ENCODE data around the gene GNAT3. TPM values are rescaled to one million over a fixed set of nuclear protein-coding genes. Genes with fewer than 3 reads are reported as not detected.

Gene GNAT3
- total RNA-seq, 1 donor from 2014 or later: not detected

DNA sequence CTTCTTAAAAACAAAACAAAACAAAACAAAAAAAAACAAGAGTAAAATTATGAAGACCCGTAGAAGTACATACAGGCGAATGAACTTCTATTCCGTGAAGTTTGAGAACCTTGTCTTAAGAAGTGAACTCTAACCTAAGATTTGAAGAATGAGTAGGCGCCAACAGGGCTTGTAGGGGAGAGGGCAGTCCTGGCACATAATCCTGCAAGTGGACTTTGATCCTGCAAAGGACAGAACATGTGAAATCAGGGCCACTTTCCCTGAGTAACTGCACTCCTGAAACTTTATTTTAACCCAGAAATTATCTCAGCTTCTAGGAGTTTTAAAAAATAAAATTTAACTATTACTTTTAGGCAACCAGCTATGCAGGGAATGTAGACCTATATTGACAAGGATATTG, 62.0 kb downstream of the GNAT3 start:
- Mint-ChIP-seq H3K36me3 (ENCODE audit: low read depth) (no peaks in the 10 kb centered on the region), H3K9me3 (no peaks in the 10 kb centered on the region), H3K4me3 (no peak overlapping the region), H3K27me3 (ENCODE audit: insufficient read depth) (no peaks in the 10 kb centered on the region), H3K4me1 (ENCODE audit: low read depth) (no peaks in the 10 kb centered on the region), H3K27ac (no peak overlapping the region)
- intact Hi-C loops (cut with micrococcal nuclease): loop anchor here (10.0 kb wide), 1 partner anchor 355 kb away; no protein-coding TSS in a partner anchor
- DNase-seq (ENCODE audit: low spot score): no peak

DNA sequence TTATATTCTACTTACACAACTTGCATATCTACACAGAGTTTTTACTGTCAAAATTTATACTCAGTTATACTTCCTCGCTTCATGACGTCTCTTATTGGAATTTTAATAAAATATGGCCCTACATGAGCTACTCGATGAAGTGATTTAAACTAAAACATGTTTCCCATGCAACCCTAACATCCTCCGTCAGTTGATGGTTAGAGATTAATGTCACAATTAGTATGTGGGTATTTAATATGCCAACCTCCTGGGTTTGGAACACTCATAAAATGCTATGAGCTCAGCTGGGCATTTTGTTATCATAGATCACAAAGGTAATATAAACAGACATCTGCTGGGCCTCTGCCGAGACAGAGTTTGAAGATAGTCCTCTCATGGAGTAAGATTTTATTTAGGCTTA, 66.5 kb downstream of the GNAT3 start:
- no peaks in the 10 kb centered on the region for H3K27me3 Mint-ChIP-seq (ENCODE audit: insufficient read depth)
- H3K36me3 Mint-ChIP-seq (ENCODE audit: low read depth): no peaks in the 10 kb centered on the region
- no peak overlapping the region for H3K27ac Mint-ChIP-seq
- intact Hi-C loops (cut with micrococcal nuclease): no loop called here
- H3K9me3 Mint-ChIP-seq: no peaks in the 10 kb centered on the region
- no peak for DNase-seq (ENCODE audit: low spot score)
- no peaks in the 10 kb centered on the region for H3K4me1 Mint-ChIP-seq (ENCODE audit: low read depth)
- no peak overlapping the region for H3K4me3 Mint-ChIP-seq

DNA sequence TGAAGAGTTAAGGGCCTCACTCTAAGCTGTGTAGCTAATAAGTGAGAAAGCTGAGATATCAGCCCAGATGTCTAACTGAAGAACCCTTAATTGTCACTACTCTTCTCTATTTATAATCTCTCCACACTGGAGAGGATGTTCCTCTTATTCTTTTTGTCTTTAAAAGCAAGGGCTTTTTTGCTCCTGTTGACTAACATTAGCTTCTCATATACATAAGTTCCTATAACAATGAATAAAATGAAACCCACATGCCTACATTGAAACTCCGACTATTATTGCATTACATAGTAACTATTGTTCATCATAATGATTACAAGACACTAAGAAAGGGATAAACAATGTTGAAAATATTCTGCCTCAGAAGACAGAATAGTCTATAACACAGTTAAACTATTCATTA, 67.1 kb downstream of the GNAT3 start:
- Mint-ChIP-seq H3K27me3 (ENCODE audit: insufficient read depth) (no peaks in the 10 kb centered on the region), H3K9me3 (no peaks in the 10 kb centered on the region), H3K36me3 (ENCODE audit: low read depth) (no peaks in the 10 kb centered on the region), H3K4me3 (no peak overlapping the region), H3K4me1 (ENCODE audit: low read depth) (no peaks in the 10 kb centered on the region), H3K27ac (no peak overlapping the region)
- intact Hi-C loops (cut with micrococcal nuclease): no loop called here
- DNase-seq (ENCODE audit: low spot score): no peak

DNA sequence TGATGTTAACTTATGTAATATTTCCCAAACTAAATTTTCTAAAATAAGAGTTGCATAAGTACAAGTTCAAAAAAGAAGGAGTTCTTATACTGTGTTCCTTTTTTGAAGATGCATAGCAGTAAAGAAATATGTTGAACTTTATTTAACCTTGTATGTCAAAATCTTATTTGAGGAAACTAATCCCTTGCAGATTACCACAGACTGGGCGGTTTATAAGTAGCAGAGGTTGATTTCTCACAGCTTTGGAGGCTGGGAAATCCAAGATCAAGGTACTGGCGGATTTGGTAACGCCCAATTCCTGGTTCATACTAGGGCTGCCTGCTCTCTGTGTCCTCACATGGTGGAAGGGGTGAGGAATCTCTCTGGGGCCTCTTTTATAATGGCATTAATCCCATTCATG, 68.5 kb downstream of the GNAT3 start:
- Mint-ChIP-seq H3K4me1 (ENCODE audit: low read depth) (no peaks in the 10 kb centered on the region), H3K27me3 (ENCODE audit: insufficient read depth) (no peaks in the 10 kb centered on the region), H3K27ac (no peak overlapping the region), H3K9me3 (no peaks in the 10 kb centered on the region), H3K36me3 (ENCODE audit: low read depth) (no peaks in the 10 kb centered on the region), H3K4me3 (no peak overlapping the region)
- no peak for DNase-seq (ENCODE audit: low spot score)
- intact Hi-C loops (cut with micrococcal nuclease): no loop called here

DNA sequence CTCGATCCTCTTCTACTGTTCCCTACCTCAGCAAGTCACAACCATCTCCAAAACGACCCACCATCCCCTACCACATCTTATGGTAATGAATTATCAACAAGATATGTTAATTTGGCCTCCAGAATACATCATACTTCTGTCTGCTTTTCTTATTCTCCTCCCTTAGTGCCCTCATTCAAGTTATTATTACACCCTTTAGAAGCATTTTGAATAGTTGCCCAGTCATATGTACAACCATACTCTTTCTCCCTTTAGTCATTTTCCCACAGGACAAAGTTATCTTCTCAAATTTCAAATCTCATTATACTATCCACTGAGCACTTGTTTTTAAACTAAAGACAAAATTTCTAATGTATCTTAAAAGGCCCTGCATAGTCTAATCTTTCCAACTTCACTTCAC, 71.0 kb downstream of the GNAT3 start:
- Mint-ChIP-seq H3K27me3 (ENCODE audit: insufficient read depth) (no peaks in the 10 kb centered on the region), H3K27ac (no peak overlapping the region), H3K4me3 (no peak overlapping the region), H3K36me3 (ENCODE audit: low read depth) (no peaks in the 10 kb centered on the region), H3K9me3 (no peaks in the 10 kb centered on the region), H3K4me1 (ENCODE audit: low read depth) (no peaks in the 10 kb centered on the region)
- intact Hi-C loops (cut with micrococcal nuclease): no loop called here
- no peak for DNase-seq (ENCODE audit: low spot score)

DNA sequence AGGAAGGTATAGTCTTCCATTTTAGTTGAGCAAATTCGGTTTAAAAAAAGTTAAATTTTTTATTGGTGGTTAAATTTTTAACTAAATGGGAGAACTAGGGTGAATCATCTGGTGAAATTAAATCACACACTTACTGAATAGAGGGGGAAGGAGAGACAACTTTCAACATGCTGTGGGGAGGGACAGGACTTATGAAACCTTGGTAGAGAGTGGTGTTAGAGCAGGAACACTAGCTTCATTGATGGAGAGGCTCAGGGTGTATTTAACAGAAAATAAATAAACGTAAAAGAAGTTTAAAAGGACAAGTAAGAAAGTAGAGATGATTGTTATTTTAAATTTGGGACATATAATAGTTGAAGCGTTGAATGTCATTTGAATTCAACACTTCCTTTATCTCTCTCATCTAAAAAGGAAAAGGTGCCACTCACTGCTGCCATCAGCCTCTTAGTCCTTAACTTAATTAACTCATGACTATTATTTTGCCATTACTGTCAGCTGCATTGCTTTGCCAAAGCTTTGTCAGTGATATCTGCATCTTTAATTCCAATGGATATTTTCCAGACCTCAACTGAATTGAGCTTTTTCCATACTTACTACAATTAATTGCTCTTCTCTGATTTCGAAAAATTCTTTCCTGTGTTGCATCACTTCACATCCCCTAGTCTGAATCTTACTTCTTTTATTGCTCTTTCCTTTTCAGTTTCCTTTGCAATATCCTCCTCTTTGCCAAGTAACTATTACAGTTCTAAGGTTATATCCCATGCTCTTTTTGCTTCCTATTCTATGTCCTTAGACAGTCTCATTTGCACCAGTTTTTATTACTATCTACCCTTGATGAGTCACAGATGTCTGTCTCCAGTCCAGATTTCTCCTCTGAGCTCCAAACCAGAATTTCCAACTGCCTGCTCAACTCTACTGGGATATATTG, 71.7 kb downstream of the GNAT3 start:
- no peak overlapping the region for H3K4me3 Mint-ChIP-seq
- H3K4me1 Mint-ChIP-seq (ENCODE audit: low read depth): no peaks in the 10 kb centered on the region
- no peak for DNase-seq (ENCODE audit: low spot score)
- H3K27me3 Mint-ChIP-seq (ENCODE audit: insufficient read depth): no peaks in the 10 kb centered on the region
- no peaks in the 10 kb centered on the region for H3K9me3 Mint-ChIP-seq
- no peaks in the 10 kb centered on the region for H3K36me3 Mint-ChIP-seq (ENCODE audit: low read depth)
- intact Hi-C loops (cut with micrococcal nuclease): no loop called here
- H3K27ac Mint-ChIP-seq: no peak overlapping the region

DNA sequence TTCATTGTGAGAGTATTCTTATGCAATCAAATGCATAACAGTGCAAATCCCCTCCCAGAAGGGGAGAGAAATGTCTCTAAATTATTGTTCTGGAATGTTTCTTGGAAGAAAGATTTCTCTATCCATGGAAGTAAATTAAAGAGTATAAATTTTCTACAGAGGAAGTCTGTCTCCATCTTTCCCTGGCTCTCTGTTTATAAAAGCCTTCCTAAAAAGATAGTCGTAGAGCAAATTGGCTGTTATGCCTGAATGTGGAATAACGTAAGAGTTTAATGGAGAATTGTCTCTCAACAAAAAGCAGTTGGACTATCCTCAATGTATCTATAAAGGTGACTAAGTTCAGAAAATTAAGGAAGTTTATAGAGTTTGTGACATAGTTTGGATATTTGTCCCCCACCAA, 76.3 kb downstream of the GNAT3 start:
- no peaks in the 10 kb centered on the region for H3K36me3 Mint-ChIP-seq (ENCODE audit: low read depth)
- no peak for DNase-seq (ENCODE audit: low spot score)
- intact Hi-C loops (cut with micrococcal nuclease): no loop called here
- no peaks in the 10 kb centered on the region for H3K9me3 Mint-ChIP-seq
- H3K4me1 Mint-ChIP-seq (ENCODE audit: low read depth): no peaks in the 10 kb centered on the region
- no peaks in the 10 kb centered on the region for H3K27me3 Mint-ChIP-seq (ENCODE audit: insufficient read depth)
- H3K27ac Mint-ChIP-seq: no peak overlapping the region
- H3K4me3 Mint-ChIP-seq: no peak overlapping the region

DNA sequence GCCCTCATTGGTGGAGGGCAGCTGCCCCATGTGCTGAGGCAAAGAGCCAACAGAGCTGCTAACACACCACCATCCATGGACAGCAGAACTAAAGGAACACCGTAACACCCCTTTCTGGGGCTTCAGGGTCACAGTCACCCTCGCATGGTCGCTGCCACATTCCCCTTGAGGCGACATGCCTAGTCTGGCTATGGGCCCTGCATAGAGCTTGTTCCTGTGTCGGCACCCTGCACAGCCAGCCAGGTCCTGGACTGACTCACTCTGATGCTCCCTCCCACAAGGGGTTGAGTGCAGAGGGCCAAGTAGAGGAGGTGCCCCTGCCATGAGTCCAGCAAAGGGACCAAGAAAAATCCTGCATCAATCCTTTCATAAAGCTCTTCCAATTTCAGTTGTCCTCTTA, 77.8 kb downstream of the GNAT3 start:
- intact Hi-C loops (cut with micrococcal nuclease): no loop called here
- Mint-ChIP-seq H3K36me3 (ENCODE audit: low read depth) (no peaks in the 10 kb centered on the region), H3K4me1 (ENCODE audit: low read depth) (no peaks in the 10 kb centered on the region), H3K27me3 (ENCODE audit: insufficient read depth) (no peaks in the 10 kb centered on the region), H3K27ac (no peak overlapping the region), H3K9me3 (no peaks in the 10 kb centered on the region), H3K4me3 (no peak overlapping the region)
- no peak for DNase-seq (ENCODE audit: low spot score)

DNA sequence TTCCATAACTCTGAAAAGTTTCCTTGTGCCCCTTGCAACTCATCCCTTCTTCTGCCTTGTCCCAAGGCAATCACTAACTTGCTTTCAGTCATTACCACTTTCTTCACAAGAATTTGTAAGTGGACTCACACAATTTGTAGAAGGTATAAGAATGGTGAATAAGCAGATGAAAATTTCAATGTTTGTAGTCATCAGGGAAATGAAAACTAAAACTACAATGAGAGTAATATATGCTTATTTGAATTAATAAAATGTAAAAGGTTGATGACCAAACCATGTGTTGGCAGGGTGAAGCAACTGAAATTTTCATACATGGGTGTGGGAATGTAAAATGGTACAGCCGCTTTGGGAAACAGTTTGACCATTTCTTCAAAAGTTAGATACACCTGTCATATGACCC, 79.7 kb downstream of the GNAT3 start:
- H3K36me3 Mint-ChIP-seq (ENCODE audit: low read depth): no peaks in the 10 kb centered on the region
- no peaks in the 10 kb centered on the region for H3K27me3 Mint-ChIP-seq (ENCODE audit: insufficient read depth)
- H3K4me3 Mint-ChIP-seq: no peak overlapping the region
- no peak for DNase-seq (ENCODE audit: low spot score)
- H3K27ac Mint-ChIP-seq: no peak overlapping the region
- intact Hi-C loops (cut with micrococcal nuclease): no loop called here
- H3K9me3 Mint-ChIP-seq: no peaks in the 10 kb centered on the region
- H3K4me1 Mint-ChIP-seq (ENCODE audit: low read depth): no peaks in the 10 kb centered on the region

DNA sequence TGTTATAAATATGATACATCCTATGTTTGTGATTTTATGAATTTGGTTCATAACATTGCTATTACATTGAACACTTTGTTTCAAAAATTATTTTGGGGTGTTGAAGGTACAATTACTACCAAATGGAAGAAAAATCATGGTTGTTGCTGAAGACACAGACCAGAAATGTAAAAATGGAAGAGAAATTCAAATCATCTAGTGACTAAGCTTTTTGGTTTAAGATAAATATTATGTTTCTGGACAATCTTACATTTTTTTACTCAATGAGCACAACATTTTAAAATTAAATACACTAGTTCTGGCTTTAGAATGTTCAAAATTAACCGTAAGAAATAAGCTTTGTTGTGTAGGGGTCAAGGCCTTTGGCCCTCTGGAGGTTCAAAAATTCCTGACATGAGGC, 82.7 kb downstream of the GNAT3 start:
- DNase-seq (ENCODE audit: low spot score): no peak
- H3K9me3 Mint-ChIP-seq: no peaks in the 10 kb centered on the region
- no peaks in the 10 kb centered on the region for H3K36me3 Mint-ChIP-seq (ENCODE audit: low read depth)
- no peaks in the 10 kb centered on the region for H3K27me3 Mint-ChIP-seq (ENCODE audit: insufficient read depth)
- no peak overlapping the region for H3K4me3 Mint-ChIP-seq
- no peak overlapping the region for H3K27ac Mint-ChIP-seq
- no peaks in the 10 kb centered on the region for H3K4me1 Mint-ChIP-seq (ENCODE audit: low read depth)
- intact Hi-C loops (cut with micrococcal nuclease): no loop called here

DNA sequence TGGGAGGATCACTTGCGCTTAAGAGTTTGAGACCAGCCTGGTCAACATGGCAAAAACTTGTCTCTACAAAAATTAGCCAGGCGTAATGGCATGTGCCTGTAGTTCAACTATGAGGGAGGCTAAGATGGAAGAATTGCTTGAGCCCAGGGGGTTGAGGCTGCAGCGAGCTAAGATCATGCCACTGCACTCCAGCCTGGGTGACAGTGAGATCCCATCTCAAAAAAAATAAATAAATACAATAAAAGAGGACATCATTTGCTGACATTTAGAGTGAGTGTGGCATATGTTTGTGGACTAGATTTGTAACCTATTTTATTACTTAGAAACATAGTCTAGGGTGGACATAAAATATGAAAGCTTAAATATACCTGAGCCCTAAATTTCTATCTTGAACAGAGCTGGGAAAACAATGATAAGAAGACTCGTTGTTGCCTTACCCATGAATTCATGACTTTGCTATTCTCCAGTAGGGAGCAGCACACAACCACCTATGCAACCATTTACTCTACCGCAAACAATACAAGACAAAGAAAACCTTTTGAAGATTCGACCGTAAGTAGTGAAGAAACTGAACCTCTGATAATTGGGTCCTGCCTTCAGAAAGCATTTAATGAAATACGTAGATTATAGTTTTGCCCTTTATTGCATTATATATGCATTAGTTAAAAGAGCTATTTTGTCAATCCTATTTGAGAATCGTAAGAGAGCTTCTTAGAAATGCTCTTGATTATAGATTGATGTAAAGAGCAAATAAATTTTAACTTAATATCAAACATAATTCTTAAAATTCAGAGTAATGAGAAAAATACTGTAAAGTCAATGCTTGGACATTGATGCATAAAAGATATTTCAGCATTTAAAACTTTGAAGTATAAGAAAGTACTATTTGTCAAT, 83.5 kb downstream of the GNAT3 start:
- Mint-ChIP-seq H3K4me3 (no peak overlapping the region), H3K27me3 (ENCODE audit: insufficient read depth) (no peaks in the 10 kb centered on the region), H3K27ac (no peak overlapping the region), H3K36me3 (ENCODE audit: low read depth) (no peaks in the 10 kb centered on the region), H3K4me1 (ENCODE audit: low read depth) (no peaks in the 10 kb centered on the region), H3K9me3 (no peaks in the 10 kb centered on the region)
- no peak for DNase-seq (ENCODE audit: low spot score)
- intact Hi-C loops (cut with micrococcal nuclease): no loop called here

DNA sequence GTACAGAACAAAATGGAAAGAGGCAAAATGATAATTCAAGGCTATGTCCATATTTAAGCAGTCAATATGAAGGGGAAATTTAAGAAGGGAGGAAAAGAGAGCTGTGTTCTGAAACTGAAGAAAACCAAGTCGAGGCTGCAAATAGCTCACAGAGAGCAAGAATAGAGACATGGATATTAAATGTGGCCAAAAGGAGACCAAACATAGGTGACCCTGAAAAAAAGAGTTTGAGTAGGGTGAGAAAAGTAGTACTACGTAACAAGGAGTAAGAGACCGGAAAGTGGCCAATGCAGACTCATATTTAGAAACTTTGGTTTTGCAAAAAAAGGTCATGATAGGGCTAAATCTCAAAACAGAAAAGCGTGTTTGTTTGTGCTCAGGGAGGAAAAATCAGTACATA, 84.6 kb downstream of the GNAT3 start:
- no peak for DNase-seq (ENCODE audit: low spot score)
- Mint-ChIP-seq H3K4me1 (ENCODE audit: low read depth) (no peaks in the 10 kb centered on the region), H3K27ac (no peak overlapping the region), H3K36me3 (ENCODE audit: low read depth) (no peaks in the 10 kb centered on the region), H3K9me3 (no peaks in the 10 kb centered on the region), H3K27me3 (ENCODE audit: insufficient read depth) (no peaks in the 10 kb centered on the region), H3K4me3 (no peak overlapping the region)
- intact Hi-C loops (cut with micrococcal nuclease): no loop called here

DNA sequence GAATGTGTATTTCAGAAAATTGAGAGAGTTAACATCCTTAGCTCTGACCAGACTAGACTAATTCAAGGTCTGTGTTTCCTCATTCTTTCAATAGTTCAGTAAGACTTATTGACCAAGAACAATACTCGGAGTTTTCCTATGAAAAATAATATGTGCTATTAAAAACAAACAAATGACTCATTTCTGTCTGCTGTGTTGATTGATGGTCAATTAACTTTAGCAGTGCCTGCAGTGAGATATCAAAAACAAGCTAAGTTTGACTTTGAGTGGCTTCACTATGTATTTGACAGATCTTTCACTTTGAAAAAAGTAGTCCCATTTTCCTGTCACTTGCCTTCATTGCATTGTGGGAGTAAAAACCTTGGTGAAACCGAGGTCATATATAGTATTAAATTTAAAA, 91.0 kb downstream of the GNAT3 start:
- intact Hi-C loops (cut with micrococcal nuclease): no loop called here
- Mint-ChIP-seq H3K9me3 (no peaks in the 10 kb centered on the region), H3K36me3 (ENCODE audit: low read depth) (no peaks in the 10 kb centered on the region), H3K27ac (no peak overlapping the region), H3K27me3 (ENCODE audit: insufficient read depth) (peaks cover 2% of the 10 kb centered on the region), H3K4me3 (no peak overlapping the region), H3K4me1 (ENCODE audit: low read depth) (no peaks in the 10 kb centered on the region)
- no peak for DNase-seq (ENCODE audit: low spot score)

Data from activated T-helper 1 cell treated with anti-CD3 and anti-CD28 coated beads, Interleukin-12 subunit alpha, Interleukin-12 subunit beta, Interleukin-2, Interleukin-4 antibody, amounts not matched to agents 30 ng/mL and 10 ng/mL and 1 ng/mL, durations not matched to agents 14 hours and 24 hours and 36 hours (primary cell).